HEK293 (cell line): Measurements from ENCODE around the gene MLLT1.
A peak's percentile ranks its signal among the peaks of the same experiment; 100 is the strongest.

ENCODE experiments used
- CTCF ChIA-PET: fragments of 350-600 bp; formaldehyde crosslinking; extraction: SDS; loops from one replicate; lab custom pipeline; 2021; ENCODE audit warnings: antibody characterized with exemption; lab: Yijun Ruan, JAX
- POLR2A ChIA-PET: fragments of 300-600 bp; formaldehyde crosslinking; extraction: SDS; loops from one replicate; lab custom pipeline; 2020; ENCODE audit warnings: antibody characterized with exemption, inconsistent platforms; lab: Yijun Ruan, JAX
- H3K27ac ChIP-seq: fragments of 200-500 bp; sonication (Bioruptor generic); 2 replicates; pipeline ENCODE4 v1.5.1; 2014; ENCODE audit warnings: low read depth, low read length, control low read depth, inconsistent platforms; ENCODE audit errors: extremely low read depth
- H3K36me3 ChIP-seq, 2 experiments: fragments of 200-500 bp in 1 of 2; sonication (Bioruptor generic) in 1 of 2; 1 replicate in 1 of 2; 2 replicates in 1 of 2; pipeline ENCODE4 v1.5.1; 2014 to 2017; ENCODE audit warnings: inconsistent platforms in 2 of 2, low read length in 2 of 2; ENCODE audit not compliant: control insufficient read depth in 2 of 2, insufficient read depth in 1 of 2
- H3K4me1 ChIP-seq: fragments of 200-500 bp; sonication (Bioruptor generic); 2 replicates; pipeline ENCODE4 v1.5.1; 2014; ENCODE audit warnings: mild to moderate bottlenecking, low read length, inconsistent platforms; ENCODE audit not compliant: control insufficient read depth, insufficient read depth
- H3K4me3 ChIP-seq: 2 replicates; pipeline ENCODE4 v1.5.1; 2011; ENCODE audit warnings: low read depth, mild to moderate bottlenecking, control low read depth, low read length, moderate library complexity
- H3K9me3 ChIP-seq: fragments of 200-500 bp; sonication (Bioruptor generic); 2 replicates; pipeline ENCODE4 v1.5.1; 2014; ENCODE audit warnings: low read depth, low read length, inconsistent platforms; ENCODE audit not compliant: control insufficient read depth, insufficient read depth
- BCL11B ChIP-seq: fragments of 450-650 bp; formaldehyde crosslinking; IDR thresholded peaks from 2 replicates; pipeline ENCODE4 v1.5.1; 2016; ENCODE audit warnings: low read depth, missing biosample characterization, missing genetic modification characterization
- HOXA7 ChIP-seq: sonication (generic); formaldehyde crosslinking; IDR thresholded peaks from 2 replicates; pipeline ENCODE4 v1.8.1; 2022; ENCODE audit warnings: missing genetic modification reagents, borderline replicate concordance
- PATZ1 ChIP-seq: fragments of 450-650 bp; formaldehyde crosslinking; IDR thresholded peaks from 2 replicates; pipeline ENCODE4 v1.5.1; 2016; ENCODE audit warnings: missing biosample characterization, missing genetic modification characterization
- SCRT2 ChIP-seq: fragments of 450-650 bp; formaldehyde crosslinking; IDR thresholded peaks from 2 replicates; pipeline ENCODE4 v1.5.1; 2016; ENCODE audit warnings: missing biosample characterization, missing genetic modification characterization
- ZBTB20 ChIP-seq: fragments of 450-650 bp; formaldehyde crosslinking; IDR thresholded peaks from 2 replicates; pipeline ENCODE4 v1.5.1; 2016; ENCODE audit warnings: missing biosample characterization, missing genetic modification characterization
- ZBTB21 ChIP-seq: fragments of 450-650 bp; formaldehyde crosslinking; IDR thresholded peaks from 2 replicates; pipeline ENCODE4 v1.5.1; 2017; ENCODE audit warnings: missing biosample characterization, missing genetic modification characterization
- ZBTB8A ChIP-seq: fragments of 450-650 bp; formaldehyde crosslinking; IDR thresholded peaks from 2 replicates; pipeline ENCODE4 v1.5.1; 2016; ENCODE audit warnings: missing biosample characterization, missing genetic modification characterization
- ZNF26 ChIP-seq: fragments of 450-650 bp; formaldehyde crosslinking; IDR thresholded peaks from 2 replicates; pipeline ENCODE4 v1.5.1; 2016; ENCODE audit warnings: missing biosample characterization, missing genetic modification characterization
- ZNF302 ChIP-seq: fragments of 450-650 bp; formaldehyde crosslinking; IDR thresholded peaks from 2 replicates; pipeline ENCODE4 v1.5.1; 2016; ENCODE audit warnings: missing biosample characterization, missing genetic modification characterization, low read depth
- ZNF350 ChIP-seq: fragments of 450-650 bp; formaldehyde crosslinking; IDR thresholded peaks from 2 replicates; pipeline ENCODE4 v1.5.0; 2017; ENCODE audit warnings: missing biosample characterization, mild to moderate bottlenecking, missing genetic modification characterization
- ZNF366 ChIP-seq: fragments of 450-650 bp; formaldehyde crosslinking; conservative IDR thresholded peaks from 2 replicates; pipeline ENCODE4 v1.5.1; 2016; ENCODE audit warnings: missing biosample characterization, missing genetic modification characterization
- ZNF37A ChIP-seq: fragments of 450-650 bp; IDR thresholded peaks from 2 replicates; pipeline ENCODE4 v1.5.1; 2018; ENCODE audit warnings: missing biosample characterization, missing genetic modification characterization
- ZNF416 ChIP-seq: fragments of 450-650 bp; formaldehyde crosslinking; IDR thresholded peaks from 2 replicates; pipeline ENCODE4 v1.5.1; 2016; ENCODE audit warnings: missing biosample characterization, missing genetic modification characterization
- ZNF518A ChIP-seq: fragments of 450-650 bp; formaldehyde crosslinking; conservative IDR thresholded peaks from 2 replicates; pipeline ENCODE4 v1.5.1; 2016; ENCODE audit warnings: low read depth, missing biosample characterization, missing genetic modification characterization
- ZNF549 ChIP-seq: fragments of 450-650 bp; IDR thresholded peaks from 2 replicates; pipeline ENCODE4 v1.5.1; 2018; ENCODE audit warnings: missing biosample characterization, missing genetic modification characterization, mild to moderate bottlenecking, inconsistent platforms, moderate library complexity
- ZNF621 ChIP-seq: fragments of 450-650 bp; formaldehyde crosslinking; IDR thresholded peaks from 2 replicates; pipeline ENCODE4 v1.5.1; 2017; ENCODE audit warnings: missing biosample characterization, missing genetic modification characterization
- ZNF692 ChIP-seq: fragments of 450-650 bp; formaldehyde crosslinking; IDR thresholded peaks from 2 replicates; pipeline ENCODE4 v1.5.1; 2016; ENCODE audit warnings: missing biosample characterization, missing genetic modification characterization

The MLLT1 gene

GRCh38 chr19:6313398-6313969 lies 33.7 kb upstream of the MLLT1 start:
- Histone ChIP-seq H3K27ac (no peak overlapping the region), H3K4me3 (no peak overlapping the region), H3K9me3 (no peaks in the 10 kb centered on the region), H3K4me1 (no peaks in the 10 kb centered on the region), H3K36me3 (no peaks in the 10 kb centered on the region)
- POLR2A ChIA-PET, result no interaction called here
- TF ChIP-seq ZBTB20 (tag by site-specific recombination) (no peak), ZNF621 (no peak), ZNF350 (peak; percentile 92), ZNF549 (tag by site-specific recombination) (no peak), ZBTB8A (tag by site-specific recombination) (no peak), ZNF692 (tag by site-specific recombination) (no peak), ZNF518A (tag by site-specific recombination) (no peak)
- CTCF ChIA-PET, result interaction anchor here (1.1 to 1.9 kb wide), 2 partner anchors 12 to 95 kb away, joined by 3 to 6 read pairs; no protein-coding TSS in a partner anchor

GRCh38 chr19:6312018-6312417 lies 32.2 kb upstream of the MLLT1 start:
- POLR2A ChIA-PET, result no interaction called here
- CTCF ChIA-PET, result interaction anchor here (0.9 to 1.9 kb wide), 2 partner anchors 9 to 94 kb away, joined by 4 to 6 read pairs; no protein-coding TSS in a partner anchor
- Histone ChIP-seq H3K27ac (no peak overlapping the region), H3K4me3 (no peak overlapping the region), H3K4me1 (no peaks in the 10 kb centered on the region), H3K36me3 (no peaks in the 10 kb centered on the region), H3K9me3 (no peaks in the 10 kb centered on the region)
- TF ChIP-seq ZNF26 (tag by site-specific recombination) (no peak), HOXA7 (CRISPR knock-in tag) (no peak), SCRT2 (tag by site-specific recombination) (no peak), ZNF37A (tag by site-specific recombination) (no peak), PATZ1 (no peak), ZNF416 (tag by site-specific recombination) (no peak), ZNF366 (tag by site-specific recombination) (no peak), BCL11B (tag by site-specific recombination) (no peak), ZNF621 (no peak), ZBTB21 (tag by site-specific recombination) (no peak), ZNF302 (no peak), ZNF518A (tag by site-specific recombination) (no peak)
